SU-DHL-6 (cell line): ENCODE data around the gene WNT3.

Source experiments
- H2AFZ ChIP-seq: fragments of 200-600 bp; sonication (generic); 2 replicates; pipeline ENCODE4 v1.6.1; 2014; ENCODE audit warnings: low read depth, mild to moderate bottlenecking, moderate library complexity, mixed read lengths, antibody characterized with exemption, low read length; ENCODE audit not compliant: severe bottlenecking
- H3F3A ChIP-seq: fragments of 200-600 bp; shearing (Covaris generic); 2 replicates; pipeline ENCODE4 v1.6.0; 2016; ENCODE audit warnings: antibody characterized with exemption, mild to moderate bottlenecking; ENCODE audit not compliant: insufficient read depth
- H3K27ac ChIP-seq: fragments of 200-600 bp; sonication (generic); 2 replicates; pipeline ENCODE4 v1.5.1; 2016; ENCODE audit warnings: low read depth, mild to moderate bottlenecking, low read length, moderate library complexity, mixed read lengths
- H3K27me3 ChIP-seq: fragments of 200-600 bp; sonication (generic), shearing (Covaris generic); 2 replicates; pipeline ENCODE4 v1.6.0; 2014; ENCODE audit warnings: mild to moderate bottlenecking, low read length
- H3K36me3 ChIP-seq: fragments of 200-600 bp; sonication (generic); 2 replicates; pipeline ENCODE4 v1.6.1; 2014; ENCODE audit warnings: mild to moderate bottlenecking, low read length, mixed read lengths
- H3K4me2 ChIP-seq: fragments of 300-600, 200-600 bp; shearing (Covaris generic), sonication (generic); 2 replicates; pipeline ENCODE4 v1.6.0; 2014; ENCODE audit warnings: low read length, low read depth, mild to moderate bottlenecking; ENCODE audit not compliant: poor library complexity, severe bottlenecking
- H3K4me3 ChIP-seq: fragments of 200-600 bp; sonication (generic); 2 replicates; pipeline ENCODE4 v1.5.1; 2014; ENCODE audit warnings: antibody characterized with exemption, low read length, mild to moderate bottlenecking, mixed read lengths; ENCODE audit not compliant: insufficient read depth, poor library complexity, severe bottlenecking
- H3K79me2 ChIP-seq: fragments of 200-600 bp; sonication (generic); 2 replicates; pipeline ENCODE4 v1.6.1; 2014; ENCODE audit warnings: mild to moderate bottlenecking, low read length, moderate library complexity; ENCODE audit not compliant: insufficient read depth
- H3K9ac ChIP-seq: fragments of 200-600 bp; sonication (generic); 2 replicates; pipeline ENCODE4 v1.7.0; 2014; ENCODE audit warnings: mild to moderate bottlenecking, low read length
- H3K9me2 ChIP-seq: fragments of 200-600 bp; sonication (generic); replicated peaks from 2 replicates; pipeline ENCODE4 v1.6.1; 2014; ENCODE audit warnings: low read length; ENCODE audit not compliant: insufficient read depth
- H3K9me3 ChIP-seq: fragments of 200-600 bp; sonication (generic); 2 replicates; pipeline ENCODE4 v1.6.1; 2014; ENCODE audit warnings: low read length, mixed read lengths; ENCODE audit not compliant: insufficient read depth
- H4K20me1 ChIP-seq: fragments of 200-600 bp; sonication (generic); 2 replicates; pipeline ENCODE4 v1.6.1; 2014; ENCODE audit warnings: low read depth, mild to moderate bottlenecking, antibody characterized with exemption, low read length, moderate library complexity, mixed read lengths
- EZH2phosphoT487 ChIP-seq: fragments of 200-600 bp; sonication (generic), shearing (Covaris generic); conservative IDR thresholded peaks from 2 replicates; pipeline ENCODE4 v1.6.1; 2018; ENCODE audit warnings: mild to moderate bottlenecking, antibody characterized with exemption, low read length, moderate library complexity, mixed read lengths
- TF ChIP-seq, protein P1 (sequence below): fragments of 200-600 bp; sonication (generic); IDR thresholded peaks from one replicate; pipeline ENCODE4 v1.5.1; 2017; ENCODE audit warnings: antibody characterized with exemption, mild to moderate bottlenecking, low read length, moderate library complexity; ENCODE audit not compliant: insufficient read depth, poor library complexity, severe bottlenecking

The WNT3 gene

DNA sequence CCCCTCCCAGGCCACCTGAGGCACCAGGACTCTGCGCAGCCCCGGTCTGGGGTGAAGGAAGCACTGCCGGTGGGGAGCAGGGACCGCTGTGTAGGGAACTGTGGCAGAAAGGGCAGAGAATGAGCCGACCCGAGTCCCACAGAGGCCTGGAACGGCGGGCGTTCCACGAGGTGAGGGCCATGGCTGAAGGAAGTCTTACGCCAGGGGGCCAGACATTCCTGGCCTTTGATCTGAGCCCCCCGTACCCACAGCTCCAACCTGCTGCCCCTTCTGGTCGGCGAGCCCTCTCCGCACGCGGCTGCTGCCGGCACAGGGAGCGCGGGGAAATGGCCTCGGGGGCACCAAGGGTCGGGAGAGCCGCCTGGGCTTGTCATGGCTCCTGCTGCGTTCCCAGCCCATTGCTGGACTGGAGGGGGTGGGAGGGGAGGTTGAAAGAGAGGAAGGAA is 1.4 kb upstream of the WNT3 start:
- H3K36me3 ChIP-seq: no peaks in the 10 kb centered on the region
- no peaks in the 10 kb centered on the region for H3K9me3 ChIP-seq
- H3K9me2 ChIP-seq: no peaks in the 10 kb centered on the region
- no peak overlapping the region for H3K9ac ChIP-seq
- 0 out of 2 replicates have a peak, but pooled peaks cover 3% of the 10 kb centered on the region for H3K27me3 ChIP-seq
- H3K4me2 ChIP-seq: no peak overlapping the region
- TF ChIP-seq EZH2phosphoT487: no peak
- TF ChIP-seq, protein P1, sequence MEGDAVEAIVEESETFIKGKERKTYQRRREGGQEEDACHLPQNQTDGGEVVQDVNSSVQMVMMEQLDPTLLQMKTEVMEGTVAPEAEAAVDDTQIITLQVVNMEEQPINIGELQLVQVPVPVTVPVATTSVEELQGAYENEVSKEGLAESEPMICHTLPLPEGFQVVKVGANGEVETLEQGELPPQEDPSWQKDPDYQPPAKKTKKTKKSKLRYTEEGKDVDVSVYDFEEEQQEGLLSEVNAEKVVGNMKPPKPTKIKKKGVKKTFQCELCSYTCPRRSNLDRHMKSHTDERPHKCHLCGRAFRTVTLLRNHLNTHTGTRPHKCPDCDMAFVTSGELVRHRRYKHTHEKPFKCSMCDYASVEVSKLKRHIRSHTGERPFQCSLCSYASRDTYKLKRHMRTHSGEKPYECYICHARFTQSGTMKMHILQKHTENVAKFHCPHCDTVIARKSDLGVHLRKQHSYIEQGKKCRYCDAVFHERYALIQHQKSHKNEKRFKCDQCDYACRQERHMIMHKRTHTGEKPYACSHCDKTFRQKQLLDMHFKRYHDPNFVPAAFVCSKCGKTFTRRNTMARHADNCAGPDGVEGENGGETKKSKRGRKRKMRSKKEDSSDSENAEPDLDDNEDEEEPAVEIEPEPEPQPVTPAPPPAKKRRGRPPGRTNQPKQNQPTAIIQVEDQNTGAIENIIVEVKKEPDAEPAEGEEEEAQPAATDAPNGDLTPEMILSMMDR: no peak
- H3K27ac ChIP-seq: no peak overlapping the region
- H3F3A ChIP-seq: no peaks in the 10 kb centered on the region
- no peak overlapping the region for H2AFZ ChIP-seq
- no peaks in the 10 kb centered on the region for H4K20me1 ChIP-seq
- H3K4me3 ChIP-seq: no peak overlapping the region
- H3K79me2 ChIP-seq: no peaks in the 10 kb centered on the region

DNA sequence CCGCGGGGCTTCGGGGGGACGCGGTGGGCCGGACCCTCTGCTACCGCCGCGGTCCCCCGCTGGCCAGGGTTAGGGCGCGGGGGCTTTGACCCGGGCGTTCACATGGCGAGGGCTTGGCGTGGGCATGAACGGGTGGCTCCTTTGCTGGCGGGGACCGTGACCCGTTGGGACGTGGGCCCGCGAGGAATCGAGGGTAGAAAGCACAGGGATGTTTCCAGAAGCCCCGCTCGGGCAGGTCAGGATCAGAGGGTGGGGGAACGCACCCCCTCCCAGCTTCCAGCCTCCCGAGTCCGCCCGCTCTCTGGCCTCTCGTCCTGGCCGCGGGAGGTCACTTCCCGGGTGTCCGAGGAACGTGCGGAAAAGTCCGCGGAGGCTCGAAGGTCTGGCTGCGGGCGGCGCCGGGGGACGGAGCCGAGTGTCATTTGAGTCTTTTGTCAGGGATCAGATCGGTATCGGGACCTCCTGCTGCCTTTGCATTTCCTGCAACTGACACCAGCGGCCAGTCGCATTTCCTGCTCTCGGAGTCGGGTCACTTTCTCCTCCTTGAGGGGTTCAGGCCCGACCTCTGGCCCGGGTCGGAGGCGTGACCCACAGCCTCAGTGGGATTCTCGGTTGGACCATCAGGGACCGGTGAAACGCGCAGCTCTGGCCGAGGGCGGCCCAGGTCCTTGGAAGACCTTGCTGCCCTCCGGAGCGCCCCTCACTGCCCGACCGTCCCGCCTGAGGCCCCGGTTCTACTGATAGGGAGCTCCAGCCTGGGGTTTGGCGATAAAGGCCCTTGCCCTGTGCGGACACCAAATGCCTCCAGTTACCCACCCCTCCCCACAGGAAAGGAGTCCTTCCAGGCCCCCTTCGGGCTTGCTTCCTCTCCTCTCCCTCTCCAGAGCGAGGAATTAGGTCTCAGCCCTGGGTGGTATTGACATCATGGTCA is 702 bp upstream of the WNT3 start:
- no peak overlapping the region for H3K27ac ChIP-seq
- H3F3A ChIP-seq: no peaks in the 10 kb centered on the region
- no peaks in the 10 kb centered on the region for H3K79me2 ChIP-seq
- no peak overlapping the region for H2AFZ ChIP-seq
- 0 out of 2 replicates have a peak, but pooled peaks cover 3% of the 10 kb centered on the region for H3K27me3 ChIP-seq
- H3K36me3 ChIP-seq: no peaks in the 10 kb centered on the region
- no peak for TF ChIP-seq EZH2phosphoT487
- TF ChIP-seq, protein P1: no peak
- peak overlapping the region; percentile 34 for H3K4me2 ChIP-seq
- no peaks in the 10 kb centered on the region for H3K9me2 ChIP-seq
- no peak overlapping the region for H3K9ac ChIP-seq
- no peaks in the 10 kb centered on the region for H4K20me1 ChIP-seq
- no peaks in the 10 kb centered on the region for H3K9me3 ChIP-seq
- peak overlapping the region; percentile 29 for H3K4me3 ChIP-seq

DNA sequence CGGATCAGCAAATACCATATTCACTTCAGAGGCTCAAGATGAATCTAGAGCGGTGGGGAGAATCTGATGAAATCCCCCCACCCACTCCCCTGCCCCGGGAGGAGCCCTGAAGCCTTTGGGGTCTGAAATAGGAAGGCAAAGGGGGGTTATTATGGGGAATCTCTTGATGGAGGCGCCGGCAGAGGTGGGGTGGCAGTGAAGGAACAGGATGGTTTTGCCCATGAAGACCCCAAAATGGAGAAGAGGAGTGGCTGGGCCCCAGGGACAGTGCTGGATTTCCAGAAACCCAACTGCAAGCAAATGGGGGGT is 637 bp downstream of the WNT3 start:
- Histone ChIP-seq H4K20me1 (no peaks in the 10 kb centered on the region), H3K79me2 (no peaks in the 10 kb centered on the region), H3K27ac (no peak overlapping the region), H3K9ac (no peak overlapping the region), H3K27me3 (0 out of 2 replicates have a peak, but pooled peaks cover 3% of the 10 kb centered on the region), H3K36me3 (no peaks in the 10 kb centered on the region), H3K4me3 (no peak overlapping the region), H3K4me2 (no peak overlapping the region), H3F3A (no peaks in the 10 kb centered on the region), H2AFZ (no peak overlapping the region), H3K9me2 (no peaks in the 10 kb centered on the region), H3K9me3 (no peaks in the 10 kb centered on the region)
- TF ChIP-seq, protein P1: no peak
- no peak for TF ChIP-seq EZH2phosphoT487
